ENCODE measurements around the gene UNC93B1.

- no peak for TF ChIP-seq POLR2AphosphoS5 (IDR thresholded peaks at IDR 0.05; ENCODE audit: low read depth)
- TF ChIP-seq, protein P1, sequence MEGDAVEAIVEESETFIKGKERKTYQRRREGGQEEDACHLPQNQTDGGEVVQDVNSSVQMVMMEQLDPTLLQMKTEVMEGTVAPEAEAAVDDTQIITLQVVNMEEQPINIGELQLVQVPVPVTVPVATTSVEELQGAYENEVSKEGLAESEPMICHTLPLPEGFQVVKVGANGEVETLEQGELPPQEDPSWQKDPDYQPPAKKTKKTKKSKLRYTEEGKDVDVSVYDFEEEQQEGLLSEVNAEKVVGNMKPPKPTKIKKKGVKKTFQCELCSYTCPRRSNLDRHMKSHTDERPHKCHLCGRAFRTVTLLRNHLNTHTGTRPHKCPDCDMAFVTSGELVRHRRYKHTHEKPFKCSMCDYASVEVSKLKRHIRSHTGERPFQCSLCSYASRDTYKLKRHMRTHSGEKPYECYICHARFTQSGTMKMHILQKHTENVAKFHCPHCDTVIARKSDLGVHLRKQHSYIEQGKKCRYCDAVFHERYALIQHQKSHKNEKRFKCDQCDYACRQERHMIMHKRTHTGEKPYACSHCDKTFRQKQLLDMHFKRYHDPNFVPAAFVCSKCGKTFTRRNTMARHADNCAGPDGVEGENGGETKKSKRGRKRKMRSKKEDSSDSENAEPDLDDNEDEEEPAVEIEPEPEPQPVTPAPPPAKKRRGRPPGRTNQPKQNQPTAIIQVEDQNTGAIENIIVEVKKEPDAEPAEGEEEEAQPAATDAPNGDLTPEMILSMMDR (IDR thresholded peaks at IDR 0.05; ENCODE audit: insufficient read depth, low read length) = no peak
- no peak for TF ChIP-seq REST (IDR thresholded peaks at IDR 0.05; ENCODE audit: insufficient replicate concordance, low read depth)
Measured at GRCh38 chr11:68020575-68020974, 16.7 kb upstream of the UNC93B1 start.

All from HL-60 (cell line).